Hepatocyte (in vitro differentiated cells): ENCODE measurements around the gene POGK. TPM values are rescaled to one million over a fixed set of nuclear protein-coding genes. Genes with fewer than 3 reads are reported as not detected.

Source experiments
- DNase-seq: peaks from one replicate; pipeline ENCODE4 v3.0.0-alpha.2; 2016; ENCODE audit warnings: low spot score
- H2AFZ ChIP-seq: fragments of 200-600 bp; sonication (generic); 2 replicates; pipeline ENCODE4 v1.6.0; 2016; ENCODE audit warnings: antibody characterized with exemption, mild to moderate bottlenecking
- H3K27ac ChIP-seq: fragments of 200-600 bp; sonication (generic); 2 replicates; pipeline ENCODE4 v1.5.1; 2016; ENCODE audit warnings: mild to moderate bottlenecking
- H3K27me3 ChIP-seq: fragments of 200-600 bp; sonication (generic); 2 replicates; pipeline ENCODE4 v1.6.1; 2016
- H3K36me3 ChIP-seq: fragments of 200-600 bp; sonication (generic); replicated peaks from 2 replicates; pipeline ENCODE4 v1.5.1; 2016; ENCODE audit warnings: low read depth; ENCODE audit not compliant: insufficient read depth
- H3K4me1 ChIP-seq: fragments of 200-600 bp; sonication (generic); 2 replicates; pipeline ENCODE4 v1.5.1; 2016; ENCODE audit warnings: mild to moderate bottlenecking, moderate library complexity; ENCODE audit not compliant: insufficient read depth
- H3K4me2 ChIP-seq: fragments of 200-600 bp; sonication (generic); 2 replicates; pipeline ENCODE4 v1.6.0; 2016
- H3K4me3 ChIP-seq: fragments of 200-600 bp; sonication (generic); 2 replicates; pipeline ENCODE4 v1.5.1; 2016; ENCODE audit warnings: mild to moderate bottlenecking
- H3K79me2 ChIP-seq: fragments of 200-600 bp; sonication (generic); 2 replicates; pipeline ENCODE4 v1.6.0; 2017; ENCODE audit warnings: mild to moderate bottlenecking
- H3K9me2 ChIP-seq: fragments of 200-600 bp; sonication (generic); replicated peaks from 2 replicates; pipeline ENCODE4 v1.6.0; 2017; ENCODE audit warnings: mild to moderate bottlenecking; ENCODE audit not compliant: insufficient read depth
- H3K9me3 ChIP-seq: fragments of 200-600 bp; sonication (generic); 2 replicates; pipeline ENCODE4 v1.5.1; 2016; ENCODE audit warnings: low read depth, mild to moderate bottlenecking
- H4K20me1 ChIP-seq: fragments of 200-600 bp; sonication (generic); 2 replicates; pipeline ENCODE4 v1.6.0; 2016; ENCODE audit warnings: mild to moderate bottlenecking; ENCODE audit not compliant: insufficient read depth, poor library complexity, severe bottlenecking
- CTCF ChIP-seq: fragments of 200-600 bp; sonication (generic); IDR thresholded peaks from 2 replicates; pipeline ENCODE4 v1.5.1; 2016; ENCODE audit warnings: antibody characterized with exemption, mild to moderate bottlenecking; ENCODE audit not compliant: poor library complexity
- EZH2 ChIP-seq: fragments of 200-600 bp; sonication (generic); IDR thresholded peaks from 2 replicates; pipeline ENCODE4 v1.6.1; 2016; ENCODE audit warnings: antibody characterized with exemption, mild to moderate bottlenecking, borderline replicate concordance
- EZH2phosphoT487 ChIP-seq: fragments of 200-600 bp; sonication (generic); IDR thresholded peaks from one replicate; pipeline ENCODE4 v1.6.1; 2018; ENCODE audit warnings: antibody characterized with exemption, mild to moderate bottlenecking, low read depth, moderate library complexity; ENCODE audit not compliant: unreplicated experiment, severe bottlenecking
- WGBS: methylation state at CpG from one replicate; pipeline ENCODE4 v1.1.6; 2016; ENCODE audit warnings: low lambda C conversion rate; ENCODE audit errors: missing lambda C conversion rate; 5-methylcytosine and 5-hydroxymethylcytosine counted together
- polyA plus RNA-seq: library from polyadenylated mRNA; unstranded; fragments of >200 nt; fragmentation: Nextera tagmentation; extraction: Ambion mirVana; gene quantifications from 2 replicates; pipeline ENCODE4 v1.2.1, GENCODE V29; 2016
- total RNA-seq: library from RNA; depleted of rRNA; stranded (reverse); fragments of >200 nt; gene quantifications from 2 replicates; pipeline ENCODE4 v1.2.3, GENCODE V29; 2014

POGK gene
- total and polyA plus RNA-seq, 2 experiments from 2014 or later = 22.6 to 37.2 TPM

- no peaks in the 10 kb centered on the region for H4K20me1 ChIP-seq
- no peaks in the 10 kb centered on the region for H3K36me3 ChIP-seq
- peaks cover 42% of the 10 kb centered on the region for H3K27me3 ChIP-seq
- no peak overlapping the region for H3K4me2 ChIP-seq
- peaks cover 5% of the 10 kb centered on the region for H3K4me1 ChIP-seq
- TF ChIP-seq EZH2 (no peak), CTCF (no peak), EZH2phosphoT487 (no peak)
- H3K9me2 ChIP-seq = no peaks in the 10 kb centered on the region
- H3K9me3 ChIP-seq = no peaks in the 10 kb centered on the region
- 58% methylated on average over 2 of the region's 2 CpGs for WGBS
- no peak overlapping the region for H3K4me3 ChIP-seq
- DNase-seq = no peak
- no peak overlapping the region for H2AFZ ChIP-seq
- no peaks in the 10 kb centered on the region for H3K79me2 ChIP-seq
- no peak overlapping the region for H3K27ac ChIP-seq
Observed at GRCh38 chr1:166882893-166883292, 43.6 kb downstream of the POGK start.

GRCh38 chr1:166884040-166884642 is 44.9 kb downstream of the POGK start:
- H3K4me2 ChIP-seq = peak overlapping the region; percentile 80
- 22% methylated on average over 28 of the region's 44 CpGs for WGBS
- H3K36me3 ChIP-seq = no peaks in the 10 kb centered on the region
- H3K27ac ChIP-seq = no peak overlapping the region
- no peaks in the 10 kb centered on the region for H3K9me2 ChIP-seq
- no peaks in the 10 kb centered on the region for H4K20me1 ChIP-seq
- peak; percentile 65 for DNase-seq
- no peak overlapping the region for H3K4me3 ChIP-seq
- peaks cover 5% of the 10 kb centered on the region for H3K4me1 ChIP-seq
- H3K79me2 ChIP-seq = no peaks in the 10 kb centered on the region
- H3K9me3 ChIP-seq = no peaks in the 10 kb centered on the region
- peaks cover 42% of the 10 kb centered on the region for H3K27me3 ChIP-seq
- TF ChIP-seq EZH2 (no peak), CTCF (peak; percentile 64), EZH2phosphoT487 (no peak)
- no peak overlapping the region for H2AFZ ChIP-seq

GRCh38 chr1:166884971-166885370 is 45.7 kb downstream of the POGK start:
- Histone ChIP-seq H3K9me3 (no peaks in the 10 kb centered on the region), H3K9me2 (no peaks in the 10 kb centered on the region), H3K27ac (no peak overlapping the region), H3K4me1 (peaks cover 5% of the 10 kb centered on the region), H3K4me2 (no peak overlapping the region), H3K79me2 (no peaks in the 10 kb centered on the region), H3K36me3 (no peaks in the 10 kb centered on the region), H4K20me1 (no peaks in the 10 kb centered on the region), H3K4me3 (no peak overlapping the region), H2AFZ (no peak overlapping the region), H3K27me3 (peaks cover 43% of the 10 kb centered on the region)
- no peak for TF ChIP-seq EZH2phosphoT487
- no peak for TF ChIP-seq EZH2
- TF ChIP-seq CTCF = no peak
- WGBS = 92% methylated on average over 3 of the region's 3 CpGs
- DNase-seq = no peak
